Measurements from ENCODE around the gene PTPRH. TPM values are rescaled to one million over a fixed set of nuclear protein-coding genes. Genes with fewer than 3 reads are reported as not detected.

PTPRH gene
- total and polyA plus RNA-seq, 9 of the 15 experiments (the other 6 are each of a cell fraction or from before 2014, with no cell fraction given), result 0.87 to 34.3 (median 22.7) TPM

- TF ChIP-seq THRB (CRISPR knock-in tag; conservative IDR thresholded peaks at IDR 0.05), result no peak
- TF ChIP-seq NFATC3 (IDR thresholded peaks at IDR 0.05), result no peak
- TF ChIP-seq GTF2B (IDR thresholded peaks at IDR 0.05; ENCODE audit: extremely low read depth, insufficient read length), result no peak
- TF ChIP-seq SMAD4 (CRISPR knock-in tag; conservative IDR thresholded peaks at IDR 0.05), result 0 out of 2 replicates have a peak, but pooled peaks have one; percentile 14
- TF ChIP-seq KLF1 (tag; IDR thresholded peaks at IDR 0.05), result no peak
- TF ChIP-seq, protein P1, sequence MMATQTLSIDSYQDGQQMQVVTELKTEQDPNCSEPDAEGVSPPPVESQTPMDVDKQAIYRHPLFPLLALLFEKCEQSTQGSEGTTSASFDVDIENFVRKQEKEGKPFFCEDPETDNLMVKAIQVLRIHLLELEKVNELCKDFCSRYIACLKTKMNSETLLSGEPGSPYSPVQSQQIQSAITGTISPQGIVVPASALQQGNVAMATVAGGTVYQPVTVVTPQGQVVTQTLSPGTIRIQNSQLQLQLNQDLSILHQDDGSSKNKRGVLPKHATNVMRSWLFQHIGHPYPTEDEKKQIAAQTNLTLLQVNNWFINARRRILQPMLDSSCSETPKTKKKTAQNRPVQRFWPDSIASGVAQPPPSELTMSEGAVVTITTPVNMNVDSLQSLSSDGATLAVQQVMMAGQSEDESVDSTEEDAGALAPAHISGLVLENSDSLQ (IDR thresholded peaks at IDR 0.05), result peak; percentile 44; the same call in 1 of the 2 replicates
- peak; percentile 41; the same call in 1 of the 2 replicates for TF ChIP-seq NBN (IDR thresholded peaks at IDR 0.05; ENCODE audit: low read depth)
- TF ChIP-seq ZNF253 (CRISPR knock-in tag; conservative IDR thresholded peaks at IDR 0.05), result no peak
- no peak for TF ChIP-seq STAG1 (CRISPR knock-in tag; IDR thresholded peaks at IDR 0.05; ENCODE audit: borderline replicate concordance)
- TF ChIP-seq ZBTB49 (CRISPR knock-in tag; IDR thresholded peaks at IDR 0.05; ENCODE audit: borderline replicate concordance), result no peak
- TF ChIP-seq MCM5 (IDR thresholded peaks at IDR 0.05; ENCODE audit: low read depth), result no peak
- no peak for TF ChIP-seq SNRNP70 (optimal IDR thresholded peaks at IDR 0.05; ENCODE audit: low read depth, low read length)
- no peak for TF ChIP-seq ZNF311 (CRISPR knock-in tag; IDR thresholded peaks at IDR 0.05)
- TF ChIP-seq PCBP2 (IDR thresholded peaks at IDR 0.05; ENCODE audit: low read depth, low read length, poor library complexity, severe bottlenecking), result no peak
- TF ChIP-seq NFRKB (IDR thresholded peaks at IDR 0.05; ENCODE audit: low read depth), result no peak
- no peak for TF ChIP-seq E2F6 (IDR thresholded peaks at IDR 0.05; ENCODE audit: borderline replicate concordance in 1 of 2, extremely low read depth in 1 of 2, insufficient read depth in 1 of 2, insufficient read length in 1 of 2, low read depth in 1 of 2, low read length in 1 of 2, poor library complexity in 1 of 2, severe bottlenecking in 1 of 2)
- TF ChIP-seq PYGO2 (tag; IDR thresholded peaks at IDR 0.05), result no peak
- TF ChIP-seq ID3 (CRISPR knock-in tag; IDR thresholded peaks at IDR 0.05), result no peak
- no peak for TF ChIP-seq ID3 (tag; IDR thresholded peaks at IDR 0.05)
- TF ChIP-seq CREM (IDR thresholded peaks at IDR 0.05; ENCODE audit: low read depth), result peak; percentile 72
- no peak for TF ChIP-seq CHCHD3 (CRISPR knock-in tag; IDR thresholded peaks at IDR 0.05)
- no peak for TF ChIP-seq MAFG (tag; conservative IDR thresholded peaks at IDR 0.05)
- no peak for TF ChIP-seq KHSRP (IDR thresholded peaks at IDR 0.05)
- TF ChIP-seq ZNF212 (CRISPR knock-in tag; IDR thresholded peaks at IDR 0.05), result no peak
These were observed 33.2 kb downstream of the PTPRH start (continued) for GRCh38 chr19:55176076-55176475.

All from K562 (cell line).